Measurements from ENCODE around the gene TRAM2. TPM values are rescaled to one million over a fixed set of nuclear protein-coding genes. Genes with fewer than 3 reads are reported as not detected.

TRAM2 gene
- total RNA-seq, 1 experiment from 2014 or later: 21.2 TPM

- H3K9me3 Mint-ChIP-seq: no peaks in the 10 kb centered on the region; a peak in 1 of 5 replicates
- H3K4ac ChIP-seq (ENCODE audit: low read depth, low read length): no peak overlapping the region
- no peaks in the 10 kb centered on the region; a peak in 1 of 7 replicates for H3K36me3 Mint-ChIP-seq (ENCODE audit: insufficient read depth in 1 of 3, low read depth in 3 of 3)
- no peak overlapping the region for H3K23ac ChIP-seq (ENCODE audit: insufficient read length, low read depth, low read length)
- TF ChIP-seq, protein P1, sequence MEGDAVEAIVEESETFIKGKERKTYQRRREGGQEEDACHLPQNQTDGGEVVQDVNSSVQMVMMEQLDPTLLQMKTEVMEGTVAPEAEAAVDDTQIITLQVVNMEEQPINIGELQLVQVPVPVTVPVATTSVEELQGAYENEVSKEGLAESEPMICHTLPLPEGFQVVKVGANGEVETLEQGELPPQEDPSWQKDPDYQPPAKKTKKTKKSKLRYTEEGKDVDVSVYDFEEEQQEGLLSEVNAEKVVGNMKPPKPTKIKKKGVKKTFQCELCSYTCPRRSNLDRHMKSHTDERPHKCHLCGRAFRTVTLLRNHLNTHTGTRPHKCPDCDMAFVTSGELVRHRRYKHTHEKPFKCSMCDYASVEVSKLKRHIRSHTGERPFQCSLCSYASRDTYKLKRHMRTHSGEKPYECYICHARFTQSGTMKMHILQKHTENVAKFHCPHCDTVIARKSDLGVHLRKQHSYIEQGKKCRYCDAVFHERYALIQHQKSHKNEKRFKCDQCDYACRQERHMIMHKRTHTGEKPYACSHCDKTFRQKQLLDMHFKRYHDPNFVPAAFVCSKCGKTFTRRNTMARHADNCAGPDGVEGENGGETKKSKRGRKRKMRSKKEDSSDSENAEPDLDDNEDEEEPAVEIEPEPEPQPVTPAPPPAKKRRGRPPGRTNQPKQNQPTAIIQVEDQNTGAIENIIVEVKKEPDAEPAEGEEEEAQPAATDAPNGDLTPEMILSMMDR (conservative IDR thresholded peaks at IDR 0.05): no peak
- no peak overlapping the region for H2BK15ac ChIP-seq (ENCODE audit: low read depth, low read length)
- H3K23me2 ChIP-seq (ENCODE audit: insufficient read length, low read depth, low read length, poor library complexity, severe bottlenecking): peaks cover 12% of the 10 kb centered on the region
- H3K14ac ChIP-seq (ENCODE audit: insufficient read depth, low read length): no peak overlapping the region; the same call in 1 of the 2 replicates
- H3K79me1 ChIP-seq (ENCODE audit: insufficient read depth, low read depth, low read length, poor library complexity, severe bottlenecking): peaks cover 8% of the 10 kb centered on the region
- H2BK120ac ChIP-seq (ENCODE audit: low read depth, low read length, poor library complexity, severe bottlenecking): no peak overlapping the region
- no peak overlapping the region for H2BK12ac ChIP-seq (ENCODE audit: insufficient read length, low read depth, low read length)
- no peak overlapping the region for H3K9ac ChIP-seq (ENCODE audit: extremely low read depth, insufficient read length, low read length)
- peaks cover 3% of the 10 kb centered on the region; the same call in 1 of the 2 replicates for H3K27me3 Mint-ChIP-seq (ENCODE audit: low read depth)
- no CpG with 5 or more reads among the region's 8 CpGs for WGBS (ENCODE audit: extremely low coverage, insufficient read length, low lambda C conversion rate)
- H3K27ac ChIP-seq (ENCODE audit: insufficient read length, low read depth, low read length): no peak overlapping the region
- H3T11ph ChIP-seq (ENCODE audit: low read length): no peak overlapping the region
- peaks cover 8% of the 10 kb centered on the region; the same call in 1 of the 2 replicates for H3K79me2 ChIP-seq (ENCODE audit: insufficient read depth, low read length)
- peak overlapping the region; percentile 79 to 93 for H3K4me3 Mint-ChIP-seq
- DNase-seq: no peak
- peak overlapping the region; percentile 82 for H3K4me2 ChIP-seq (ENCODE audit: insufficient read depth, insufficient read length, low read length)
- no peak overlapping the region for H3K56ac ChIP-seq (ENCODE audit: insufficient read length, low read depth, low read length)
- no peak overlapping the region for H2AFZ ChIP-seq (ENCODE audit: low read length)
- H3K4me1 Mint-ChIP-seq: peaks cover 51 to 54% of the 10 kb centered on the region in 2 experiments
- no peak overlapping the region for H2BK5ac ChIP-seq (ENCODE audit: insufficient read length, low read length)
- H3K9me3 ChIP-seq (ENCODE audit: control insufficient read depth, low read depth, low read length): no peaks in the 10 kb centered on the region
- no peak overlapping the region for H4K5ac ChIP-seq (ENCODE audit: insufficient read length, low read depth, low read length)
- H2BK20ac ChIP-seq (ENCODE audit: low read depth, low read length, poor library complexity, severe bottlenecking): no peak overlapping the region
- peaks cover 23% of the 10 kb centered on the region for H3K4me1 ChIP-seq (ENCODE audit: insufficient read depth, low read length)
- no peak overlapping the region for H2AK5ac ChIP-seq (ENCODE audit: insufficient read length, low read length)
- no peak overlapping the region for H4K8ac ChIP-seq (replicated peaks; ENCODE audit: insufficient read length, low read depth, low read length)
- H3K27ac Mint-ChIP-seq: peak overlapping the region in 1 of 3 experiments; percentile 7; a peak in 2 of 7 replicates
- no peak overlapping the region for H4K91ac ChIP-seq (ENCODE audit: insufficient read length, low read depth, low read length)
- no peak overlapping the region for H3K18ac ChIP-seq (ENCODE audit: insufficient read length, low read depth, low read length)
- no peaks in the 10 kb centered on the region for H3K27me3 ChIP-seq (ENCODE audit: insufficient read depth, low read length)
- H4K20me1 ChIP-seq (ENCODE audit: control insufficient read depth, insufficient read depth, insufficient read length): no peaks in the 10 kb centered on the region
These were observed 837 bp downstream of the TRAM2 start for GRCh38 chr6:52576054-52576391.

Measured in H9 (cell line).